Neuronal stem cell (in vitro differentiated cells): ENCODE measurements around the gene CACNA1C.

Experiments used
- DNase-seq: peaks from one replicate; pipeline ENCODE4 v3.0.0-alpha.2; 2013; ENCODE audit warnings: low spot score
- H2AFZ ChIP-seq: one replicate; pipeline ENCODE4 v1.6.1; 2013; ENCODE audit warnings: mild to moderate bottlenecking, low read length, inconsistent platforms
- H2AK5ac ChIP-seq: 2 replicates; pipeline ENCODE4 v1.6.1; 2013; ENCODE audit warnings: low read depth, mild to moderate bottlenecking, inconsistent platforms, low read length, moderate library complexity, mixed read lengths
- H2BK120ac ChIP-seq: 2 replicates; pipeline ENCODE4 v1.6.1; 2013; ENCODE audit warnings: low read depth, mild to moderate bottlenecking, inconsistent platforms, low read length, moderate library complexity, mixed read lengths
- H2BK12ac ChIP-seq: one replicate; pipeline ENCODE4 v1.6.1; 2013; ENCODE audit warnings: low read length, inconsistent platforms
- H2BK15ac ChIP-seq: 2 replicates; pipeline ENCODE4 v1.6.1; 2013; ENCODE audit warnings: mild to moderate bottlenecking, low read length, inconsistent platforms, mixed read lengths
- H2BK5ac ChIP-seq: one replicate; pipeline ENCODE4 v1.6.1; 2013; ENCODE audit warnings: inconsistent platforms, mild to moderate bottlenecking, low read length, moderate library complexity
- H3K14ac ChIP-seq: one replicate; pipeline ENCODE4 v1.6.1; 2013; ENCODE audit warnings: low read length, inconsistent platforms
- H3K18ac ChIP-seq: 2 replicates; pipeline ENCODE4 v1.6.1; 2013; ENCODE audit warnings: low read length, inconsistent platforms
- H3K23ac ChIP-seq: 2 replicates; pipeline ENCODE4 v1.6.1; 2013; ENCODE audit warnings: low read depth, mild to moderate bottlenecking, mixed read lengths, low read length, inconsistent platforms; ENCODE audit not compliant: poor library complexity
- H3K27ac ChIP-seq: replicated peaks from 3 replicates; pipeline ENCODE4 v1.5.1; 2013; ENCODE audit warnings: low read length, inconsistent platforms
- H3K27me3 ChIP-seq, 3 experiments: 2 replicates each; pipeline ENCODE4 v1.6.1; 2013; ENCODE audit warnings: low read length in 3 of 3, mild to moderate bottlenecking in 2 of 3, inconsistent platforms in 1 of 3, low read depth in 1 of 3, mixed read lengths in 1 of 3, moderate library complexity in 1 of 3; ENCODE audit not compliant: control insufficient read depth in 3 of 3, insufficient read depth in 3 of 3
- H3K36me3 ChIP-seq, 2 donors: replicated peaks in 1 of 2; 2 replicates each; pipeline ENCODE4 v1.6.1; 2013; ENCODE audit warnings: low read length in 2 of 2; ENCODE audit not compliant: control insufficient read depth in 2 of 2, insufficient read depth in 2 of 2
- H3K4ac ChIP-seq: 2 replicates; pipeline ENCODE4 v1.6.1; 2013; ENCODE audit warnings: inconsistent platforms, mild to moderate bottlenecking, low read length, moderate library complexity
- H3K4me1 ChIP-seq, 2 donors: 1 replicate in 1 of 2; 2 replicates in 1 of 2; pipeline ENCODE4 v1.6.1; 2013; ENCODE audit warnings: low read length in 2 of 2, low read depth in 1 of 2; ENCODE audit not compliant: control insufficient read depth in 2 of 2, insufficient read depth in 1 of 2
- H3K4me2 ChIP-seq: one replicate; pipeline ENCODE4 v1.6.1; 2013; ENCODE audit warnings: mild to moderate bottlenecking, low read length, inconsistent platforms; ENCODE audit not compliant: insufficient read depth, poor library complexity, severe bottlenecking
- H3K4me3 ChIP-seq, 2 donors: 2 replicates each; pipeline ENCODE4 v1.5.1; 2013; ENCODE audit warnings: low read length in 2 of 2, mild to moderate bottlenecking in 2 of 2, inconsistent platforms in 1 of 2, moderate library complexity in 1 of 2
- H3K79me1 ChIP-seq: one replicate; pipeline ENCODE4 v1.6.1; 2013; ENCODE audit warnings: low read depth, mild to moderate bottlenecking, inconsistent platforms, low read length, moderate library complexity
- H3K9ac ChIP-seq: one replicate; pipeline ENCODE4 v1.6.1; 2013; ENCODE audit warnings: mild to moderate bottlenecking, low read depth, low read length, inconsistent platforms; ENCODE audit not compliant: poor library complexity
- H3K9me3 ChIP-seq, 2 donors: replicated peaks in 1 of 2; 2 replicates each; pipeline versions ENCODE3 to v1.6.1; 2013; ENCODE audit warnings: low read length in 2 of 2, mild to moderate bottlenecking in 2 of 2, inconsistent platforms in 1 of 2, low read depth in 1 of 2, mixed read lengths in 1 of 2, moderate library complexity in 1 of 2; ENCODE audit not compliant: control insufficient read depth in 2 of 2, insufficient read depth in 1 of 2
- H4K8ac ChIP-seq: one replicate; pipeline ENCODE4 v1.6.1; 2013; ENCODE audit warnings: low read depth, mild to moderate bottlenecking, inconsistent platforms, low read length, moderate library complexity
- H4K91ac ChIP-seq: one replicate; pipeline ENCODE4 v1.6.1; 2013; ENCODE audit warnings: low read length, low read depth, mild to moderate bottlenecking, inconsistent platforms; ENCODE audit not compliant: poor library complexity
- WGBS, 2 donors: extraction: QIAGEN DNeasy Blood & Tissue Kit; methylation state at CpG; one replicate each; pipeline ENCODE4 v1.1.7; 2013; ENCODE audit warnings: missing lambda C conversion rate in 2 of 2, mixed read lengths in 1 of 2; ENCODE audit not compliant: insufficient read length in 2 of 2, insufficient replicate concordance in 1 of 2; ENCODE audit errors: extremely low coverage in 2 of 2; 5-methylcytosine and 5-hydroxymethylcytosine counted together

CACNA1C gene

GRCh38 chr12:2231956-2232355 lies 179.2 kb downstream of the CACNA1C start:
- WGBS, 2 donors, result no CpG with 5 or more reads among the region's 3 CpGs
- no peak overlapping the region for H3K4me3 ChIP-seq

GRCh38 chr12:2233034-2233433 lies 180.2 kb downstream of the CACNA1C start:
- Histone ChIP-seq H3K23ac (no peak overlapping the region), H2AFZ (no peak overlapping the region), H3K9me3 (peaks cover 0 to 2% of the 10 kb centered on the region in 2 donors), H3K14ac (no peak overlapping the region), H4K8ac (no peak overlapping the region), H3K4me2 (no peak overlapping the region), H4K91ac (no peak overlapping the region), H2BK12ac (no peak overlapping the region), H3K4me3 (no peak overlapping the region), H2BK15ac (no peak overlapping the region), H3K79me1 (no peaks in the 10 kb centered on the region), H3K27ac (no peak overlapping the region), H2BK120ac (no peak overlapping the region), H3K4ac (no peak overlapping the region), H3K9ac (no peak overlapping the region), H3K36me3 (no peaks in the 10 kb centered on the region), H2AK5ac (no peak overlapping the region), H3K18ac (no peak overlapping the region), H2BK5ac (no peak overlapping the region), H3K27me3 (no peaks in the 10 kb centered on the region), H3K4me1 (no peaks in the 10 kb centered on the region)
- no CpG with 5 or more reads among the region's 3 CpGs for WGBS, 2 donors
- no peak for DNase-seq

More at GRCh38 chr12:2231956-2232355, 179.2 kb downstream of the CACNA1C start:
- Histone ChIP-seq H3K4me2 (no peak overlapping the region), H2BK5ac (no peak overlapping the region), H3K9ac (no peak overlapping the region), H2BK120ac (no peak overlapping the region), H3K4me1 (no peaks in the 10 kb centered on the region), H3K18ac (no peak overlapping the region), H3K79me1 (no peaks in the 10 kb centered on the region), H2BK15ac (no peak overlapping the region), H3K9me3 (peaks cover 0 to 2% of the 10 kb centered on the region in 2 donors), H3K27ac (no peak overlapping the region), H2BK12ac (no peak overlapping the region), H4K91ac (no peak overlapping the region), H3K4ac (no peak overlapping the region), H3K14ac (no peak overlapping the region), H3K23ac (no peak overlapping the region), H4K8ac (no peak overlapping the region), H3K27me3 (no peaks in the 10 kb centered on the region), H2AK5ac (no peak overlapping the region), H3K36me3 (no peaks in the 10 kb centered on the region), H2AFZ (no peak overlapping the region)
- DNase-seq, result no peak

- Histone ChIP-seq H3K18ac (no peak overlapping the region), H3K79me1 (no peaks in the 10 kb centered on the region), H3K27ac (no peak overlapping the region), H3K27me3 (no peaks in the 10 kb centered on the region), H4K91ac (no peak overlapping the region), H2AFZ (no peak overlapping the region), H4K8ac (no peak overlapping the region), H3K9ac (no peak overlapping the region), H3K14ac (no peak overlapping the region), H2BK15ac (no peak overlapping the region), H3K9me3 (peaks cover 0 to 2% of the 10 kb centered on the region in 2 donors), H3K36me3 (no peaks in the 10 kb centered on the region), H2BK5ac (no peak overlapping the region), H3K4me2 (no peak overlapping the region), H2BK12ac (no peak overlapping the region), H2AK5ac (no peak overlapping the region), H3K4me1 (peaks cover 0 to under 1% of the 10 kb centered on the region in 2 donors), H3K23ac (no peak overlapping the region), H2BK120ac (no peak overlapping the region), H3K4me3 (no peak overlapping the region), H3K4ac (no peak overlapping the region)
- no CpG with 5 or more reads among the region's 6 CpGs for WGBS, 2 donors
- no peak for DNase-seq
These were observed 181.3 kb downstream of the CACNA1C start for GRCh38 chr12:2234091-2234490.

DNA sequence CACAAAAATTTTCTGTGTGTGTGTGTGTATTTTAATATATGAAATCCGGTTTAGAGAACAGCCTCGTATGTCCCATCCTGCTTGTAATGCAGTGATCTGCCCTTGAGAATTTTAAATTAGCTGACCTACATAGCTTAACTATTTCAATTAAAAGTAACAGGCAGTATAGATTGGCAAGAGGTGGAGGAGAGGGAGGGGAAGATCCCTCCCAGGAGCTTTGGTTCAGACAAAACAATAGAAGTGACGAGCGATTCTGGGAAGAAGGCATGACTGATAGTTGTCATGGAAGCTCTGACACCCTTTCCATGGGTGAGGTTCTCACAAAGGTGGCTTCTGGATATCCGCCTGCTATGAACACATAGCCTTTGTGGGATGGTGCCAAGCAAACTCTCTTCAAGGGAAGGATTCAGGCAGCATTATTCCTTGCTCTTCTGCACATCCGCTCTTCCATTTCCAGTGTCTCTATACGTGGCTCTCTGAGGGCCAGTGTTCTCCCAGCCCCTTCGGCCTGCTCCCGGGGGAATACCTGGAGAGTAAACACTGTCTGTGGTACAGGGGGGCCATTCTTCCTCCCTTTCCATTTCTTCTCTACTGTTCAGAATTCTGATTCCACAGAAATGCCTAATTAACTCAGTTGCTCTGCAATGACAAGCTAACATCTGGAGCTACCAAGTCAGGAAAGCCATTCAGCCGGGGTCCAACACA lies 182.0 kb downstream of the CACNA1C start:
- no CpG with 5 or more reads among the region's 10 CpGs for WGBS, 2 donors
- DNase-seq, result no peak
- no peak overlapping the region for H4K91ac ChIP-seq
- no peak overlapping the region for H2BK12ac ChIP-seq
- no peak overlapping the region for H3K4me2 ChIP-seq
- H4K8ac ChIP-seq, result no peak overlapping the region
- H2BK5ac ChIP-seq, result no peak overlapping the region
- H2BK15ac ChIP-seq, result no peak overlapping the region
- H3K36me3 ChIP-seq, result no peaks in the 10 kb centered on the region
- no peak overlapping the region for H3K4ac ChIP-seq
- H2AK5ac ChIP-seq, result no peak overlapping the region
- H2BK120ac ChIP-seq, result no peak overlapping the region
- H3K4me3 ChIP-seq, result no peak overlapping the region
- no peak overlapping the region for H3K14ac ChIP-seq
- no peak overlapping the region for H3K9ac ChIP-seq
- peaks cover 0 to 3% of the 10 kb centered on the region in 2 donors for H3K4me1 ChIP-seq
- no peak overlapping the region for H3K18ac ChIP-seq
- no peak overlapping the region for H3K27ac ChIP-seq
- no peak overlapping the region for H3K23ac ChIP-seq
- H3K9me3 ChIP-seq, result peaks cover 0 to 2% of the 10 kb centered on the region in 2 donors
- no peaks in the 10 kb centered on the region for H3K27me3 ChIP-seq
- H3K79me1 ChIP-seq, result no peaks in the 10 kb centered on the region
- no peak overlapping the region for H2AFZ ChIP-seq
